ENCODE results near the gene TDRD7.

DNA sequence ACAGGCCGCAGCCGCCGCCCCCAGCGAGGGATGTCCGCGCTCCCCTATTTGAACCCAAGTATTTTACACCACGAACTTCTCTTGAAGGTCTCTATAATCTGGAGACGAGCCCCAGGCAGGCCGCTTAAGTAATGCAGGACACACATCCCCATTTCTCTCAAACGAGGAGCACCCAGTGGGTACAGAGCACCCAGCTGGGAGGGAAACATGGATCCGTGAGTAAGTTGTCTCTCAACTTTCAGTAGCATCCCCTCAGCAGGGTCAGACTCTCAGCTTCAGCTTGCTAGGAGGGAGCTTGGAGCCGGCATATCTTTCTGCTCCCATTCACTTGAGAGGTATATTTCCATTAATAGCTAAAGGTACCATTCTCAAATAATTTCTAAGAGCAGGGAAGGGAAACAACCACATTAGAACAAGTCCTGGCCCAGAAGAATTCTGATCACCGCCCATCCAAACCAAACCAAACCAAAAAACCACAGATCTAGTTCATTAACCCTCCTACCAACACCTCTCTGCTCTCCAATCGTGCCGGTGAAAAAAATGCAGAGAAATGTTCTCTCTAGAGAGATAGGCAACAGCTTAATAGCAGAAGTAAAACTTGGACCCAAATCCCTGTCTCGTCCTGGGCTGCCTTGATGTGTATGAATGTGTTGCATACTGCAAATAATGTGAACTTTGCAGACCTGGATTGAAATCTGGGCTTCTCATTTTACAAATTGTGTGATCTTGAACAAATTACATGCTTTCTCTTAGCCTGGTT lies 910 bp downstream of the TDRD7 start:
- no peak for TF ChIP-seq POLR2AphosphoS5 (IDR thresholded peaks at IDR 0.05)
- TF ChIP-seq, protein P1, sequence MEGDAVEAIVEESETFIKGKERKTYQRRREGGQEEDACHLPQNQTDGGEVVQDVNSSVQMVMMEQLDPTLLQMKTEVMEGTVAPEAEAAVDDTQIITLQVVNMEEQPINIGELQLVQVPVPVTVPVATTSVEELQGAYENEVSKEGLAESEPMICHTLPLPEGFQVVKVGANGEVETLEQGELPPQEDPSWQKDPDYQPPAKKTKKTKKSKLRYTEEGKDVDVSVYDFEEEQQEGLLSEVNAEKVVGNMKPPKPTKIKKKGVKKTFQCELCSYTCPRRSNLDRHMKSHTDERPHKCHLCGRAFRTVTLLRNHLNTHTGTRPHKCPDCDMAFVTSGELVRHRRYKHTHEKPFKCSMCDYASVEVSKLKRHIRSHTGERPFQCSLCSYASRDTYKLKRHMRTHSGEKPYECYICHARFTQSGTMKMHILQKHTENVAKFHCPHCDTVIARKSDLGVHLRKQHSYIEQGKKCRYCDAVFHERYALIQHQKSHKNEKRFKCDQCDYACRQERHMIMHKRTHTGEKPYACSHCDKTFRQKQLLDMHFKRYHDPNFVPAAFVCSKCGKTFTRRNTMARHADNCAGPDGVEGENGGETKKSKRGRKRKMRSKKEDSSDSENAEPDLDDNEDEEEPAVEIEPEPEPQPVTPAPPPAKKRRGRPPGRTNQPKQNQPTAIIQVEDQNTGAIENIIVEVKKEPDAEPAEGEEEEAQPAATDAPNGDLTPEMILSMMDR (IDR thresholded peaks at IDR 0.05), result no peak

Measured in prostate gland (tissue), 2 donors.